NCI-H2081 treated with DMSO at 0.1 percent for 48 hours (cell line): Measurements from ENCODE around the gene SPINK4.

Source experiments
- DNase-seq: peaks from one replicate; lab custom pipeline; 2025; lab: John Stamatoyannopoulos, UW

Gene SPINK4

GRCh38 chr9:33239921-33240320, at the start of gene SPINK4:
Gene SPINK4 (plus strand): TSS chr9:33240167. CDS start chr9:33240209, 42 bp downstream.
- DNase-seq: no peak

- no peak for DNase-seq
These were observed 47.3 kb upstream of the SPINK4 start for GRCh38 chr9:33192493-33193255.

- DNase-seq: no peak
These were observed 46.1 kb upstream of the SPINK4 start for GRCh38 chr9:33193818-33194217.

- DNase-seq: no peak
These were observed 43.2 kb upstream of the SPINK4 start for GRCh38 chr9:33196736-33197135.

- no peak for DNase-seq
These were observed 42.5 kb upstream of the SPINK4 start for GRCh38 chr9:33197279-33198152.

- no peak for DNase-seq
These were observed 41.8 kb upstream of the SPINK4 start for GRCh38 chr9:33198165-33198564.

- DNase-seq: no peak
These were observed 37.9 kb upstream of the SPINK4 start for GRCh38 chr9:33202018-33202417.

GRCh38 chr9:33202552-33203201, 37.3 kb upstream of the SPINK4 start:
- no peak for DNase-seq

- DNase-seq: no peak
These were observed 30.6 kb upstream of the SPINK4 start for GRCh38 chr9:33209394-33209793.

- no peak for DNase-seq
These were observed 29.8 kb upstream of the SPINK4 start for GRCh38 chr9:33210006-33210715.

- DNase-seq: no peak
These were observed 28.1 kb upstream of the SPINK4 start for GRCh38 chr9:33211695-33212393.

GRCh38 chr9:33220681-33221567, 19.0 kb upstream of the SPINK4 start:
- no peak for DNase-seq

GRCh38 chr9:33221568-33221884, 18.4 kb upstream of the SPINK4 start:
- no peak for DNase-seq

GRCh38 chr9:33222031-33222430, 17.9 kb upstream of the SPINK4 start:
- DNase-seq: no peak

GRCh38 chr9:33223696-33224095, 16.3 kb upstream of the SPINK4 start:
- no peak for DNase-seq

- DNase-seq: peak; percentile 15
These were observed 14.4 kb upstream of the SPINK4 start for GRCh38 chr9:33225319-33226147.

- no peak for DNase-seq
These were observed 13.0 kb upstream of the SPINK4 start for GRCh38 chr9:33227008-33227398.

GRCh38 chr9:33227741-33228140, 12.2 kb upstream of the SPINK4 start:
- DNase-seq: no peak

- DNase-seq: no peak
These were observed 11.4 kb upstream of the SPINK4 start for GRCh38 chr9:33228606-33229005.
